GM12864 (cell line): ENCODE data around the gene SIRT3.

Experiments used
- DNase-seq: peaks from one replicate; pipeline ENCODE4 v3.0.0-alpha.2; 2011; ENCODE audit warnings: low read depth
- H3K4me3 ChIP-seq: 2 replicates; pipeline ENCODE4 v1.5.1; 2011; ENCODE audit warnings: mild to moderate bottlenecking, low read depth, low read length, control low read depth
- CTCF ChIP-seq: IDR thresholded peaks from 2 replicates; pipeline ENCODE4 v1.5.1; 2011; ENCODE audit warnings: low read depth, mild to moderate bottlenecking, moderate library complexity, low read length, control low read depth, inconsistent platforms; ENCODE audit errors: missing control alignments

SIRT3 gene

GRCh38 chr11:270451-271318 lies 34.5 kb upstream of the SIRT3 start:
- TF ChIP-seq CTCF = no peak
- no peak for DNase-seq
- H3K4me3 ChIP-seq = no peak overlapping the region

- peak overlapping the region; percentile 72 for H3K4me3 ChIP-seq
- DNase-seq = peak; percentile 99
- no peak for TF ChIP-seq CTCF
Observed at GRCh38 chr11:269146-269890, 33.2 kb upstream of the SIRT3 start.

GRCh38 chr11:268716-269145 lies 32.6 kb upstream of the SIRT3 start:
- H3K4me3 ChIP-seq = peak overlapping the region; percentile 72
- DNase-seq = peak; percentile 63

- no peak for TF ChIP-seq CTCF
- H3K4me3 ChIP-seq = peak overlapping the region; percentile 72
- no peak for DNase-seq
Observed at GRCh38 chr11:267491-267994, 31.4 kb upstream of the SIRT3 start.

- TF ChIP-seq CTCF = no peak
- H3K4me3 ChIP-seq = no peak overlapping the region
- DNase-seq = no peak
Observed at GRCh38 chr11:266676-267439, 30.7 kb upstream of the SIRT3 start.

- TF ChIP-seq CTCF = no peak
Observed at GRCh38 chr11:261624-262023, 25.5 kb upstream of the SIRT3 start.

GRCh38 chr11:259413-259812 lies 23.3 kb upstream of the SIRT3 start:
- TF ChIP-seq CTCF = no peak
- H3K4me3 ChIP-seq = no peak overlapping the region
- no peak for DNase-seq

More at GRCh38 chr11:261624-262023, 25.5 kb upstream of the SIRT3 start:
- no peak overlapping the region for H3K4me3 ChIP-seq
- no peak for DNase-seq
